Fibroblast of villous mesenchyme (primary cell): Measurements from ENCODE around the gene ANKRD9. TPM values are rescaled to one million over a fixed set of nuclear protein-coding genes. Genes with fewer than 3 reads are reported as not detected.
"Not testable (repeated sequence)": the region's sequence is repeated elsewhere in the genome, so short reads cannot be mapped to it uniquely, and the experiment has no call there.

Experiments used
- DNase-seq: peaks from one replicate; pipeline ENCODE4 v3.0.0-alpha.2; 2010; ENCODE audit warnings: low read depth
- H3K4me3 ChIP-seq: 2 replicates; pipeline ENCODE4 v1.5.1; 2011; ENCODE audit warnings: low read depth, mild to moderate bottlenecking, low read length
- total RNA-seq: library from RNA; depleted of rRNA; stranded (reverse); fragments of >200 nt; gene quantifications from 2 replicates; pipeline ENCODE4 v1.2.3, GENCODE V29; 2012
- TF ChIP-seq, protein P1 (sequence below): IDR thresholded peaks from 2 replicates; pipeline ENCODE4 v1.5.1; 2012; ENCODE audit warnings: low read depth, mild to moderate bottlenecking, low read length; ENCODE audit not compliant: insufficient read depth

ANKRD9 gene
- total RNA-seq, 1 donor = 16.4 TPM

DNA sequence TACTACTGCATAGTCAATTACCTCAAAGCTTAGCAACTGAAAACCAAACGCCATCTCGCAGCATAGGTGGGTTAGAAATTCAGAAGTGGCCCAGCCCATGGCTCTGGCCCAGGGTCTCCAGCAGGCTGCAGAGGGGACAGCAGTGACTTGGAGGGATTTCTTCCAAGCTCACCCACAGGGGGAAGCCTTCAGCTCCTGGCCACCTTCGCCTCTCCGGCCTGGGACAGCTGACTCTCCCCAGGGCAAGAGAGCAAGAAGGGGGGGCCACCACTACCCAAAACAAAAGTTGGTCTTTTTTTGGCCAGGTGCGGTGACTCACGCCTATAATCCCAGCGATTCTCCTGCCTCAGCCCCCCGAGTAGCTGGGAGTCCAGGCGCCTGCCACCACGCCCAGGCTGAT lies 32.2 kb upstream of the ANKRD9 start:
- DNase-seq = no peak
- TF ChIP-seq, protein P1, sequence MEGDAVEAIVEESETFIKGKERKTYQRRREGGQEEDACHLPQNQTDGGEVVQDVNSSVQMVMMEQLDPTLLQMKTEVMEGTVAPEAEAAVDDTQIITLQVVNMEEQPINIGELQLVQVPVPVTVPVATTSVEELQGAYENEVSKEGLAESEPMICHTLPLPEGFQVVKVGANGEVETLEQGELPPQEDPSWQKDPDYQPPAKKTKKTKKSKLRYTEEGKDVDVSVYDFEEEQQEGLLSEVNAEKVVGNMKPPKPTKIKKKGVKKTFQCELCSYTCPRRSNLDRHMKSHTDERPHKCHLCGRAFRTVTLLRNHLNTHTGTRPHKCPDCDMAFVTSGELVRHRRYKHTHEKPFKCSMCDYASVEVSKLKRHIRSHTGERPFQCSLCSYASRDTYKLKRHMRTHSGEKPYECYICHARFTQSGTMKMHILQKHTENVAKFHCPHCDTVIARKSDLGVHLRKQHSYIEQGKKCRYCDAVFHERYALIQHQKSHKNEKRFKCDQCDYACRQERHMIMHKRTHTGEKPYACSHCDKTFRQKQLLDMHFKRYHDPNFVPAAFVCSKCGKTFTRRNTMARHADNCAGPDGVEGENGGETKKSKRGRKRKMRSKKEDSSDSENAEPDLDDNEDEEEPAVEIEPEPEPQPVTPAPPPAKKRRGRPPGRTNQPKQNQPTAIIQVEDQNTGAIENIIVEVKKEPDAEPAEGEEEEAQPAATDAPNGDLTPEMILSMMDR = no peak
- H3K4me3 ChIP-seq = no peak overlapping the region

DNA sequence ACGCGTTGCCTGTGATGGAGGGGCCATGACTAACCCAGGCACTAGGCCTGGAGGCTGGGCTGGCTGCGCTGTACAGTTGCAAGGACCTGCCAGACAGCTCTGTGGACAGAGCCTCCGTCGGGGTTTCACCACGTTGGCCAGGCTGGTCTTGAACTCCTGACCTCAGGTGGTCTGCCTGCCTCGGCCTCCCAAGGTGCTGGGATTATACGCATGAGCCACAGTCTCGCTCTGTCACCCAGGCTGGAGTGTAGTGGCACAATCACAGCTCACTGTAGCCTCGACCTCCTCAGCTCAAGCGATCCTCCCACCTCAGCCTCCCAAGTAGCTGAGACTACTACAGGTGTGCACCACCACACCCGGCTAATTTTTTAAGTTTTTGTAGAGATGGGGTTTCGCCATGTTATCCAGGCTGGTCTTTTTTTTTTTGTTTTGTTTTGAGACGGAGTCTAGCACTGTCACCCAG lies 31.5 kb upstream of the ANKRD9 start:
- not testable (repeated sequence) for H3K4me3 ChIP-seq, DNase-seq

DNA sequence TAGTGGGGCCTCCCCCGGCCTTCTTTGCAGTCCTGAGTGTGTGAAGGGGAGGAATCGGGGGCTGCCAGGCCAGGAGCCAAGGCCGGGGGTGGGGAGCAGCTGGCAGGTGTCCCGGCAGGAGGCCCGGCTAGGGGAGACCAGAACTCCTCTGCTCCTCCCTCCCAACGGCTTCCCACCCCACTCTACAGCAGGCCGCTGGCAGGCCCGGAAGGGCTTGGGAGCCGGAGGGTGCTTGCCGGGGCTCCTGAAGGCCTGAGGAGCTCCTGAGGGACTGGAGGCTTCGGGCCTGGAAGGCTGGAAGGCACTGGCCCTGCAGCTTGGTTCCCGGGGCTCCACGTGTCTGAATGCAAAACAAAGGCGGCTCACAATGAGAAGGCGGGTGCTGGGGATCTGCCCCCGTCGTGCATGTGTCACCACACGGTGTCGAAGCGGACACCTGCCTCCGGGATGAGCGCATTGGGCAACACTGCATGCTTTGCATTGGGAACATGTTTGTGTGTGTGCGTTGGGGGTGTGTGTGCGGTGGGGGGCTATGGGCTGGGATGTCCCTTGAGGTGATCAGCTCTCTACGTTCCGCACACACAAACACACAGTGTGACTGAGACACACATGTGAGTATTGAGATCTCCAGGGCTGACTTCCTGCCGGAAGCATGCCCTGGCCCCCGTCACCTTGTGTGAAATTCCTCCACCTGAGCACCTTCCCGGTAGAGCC lies 30.9 kb upstream of the ANKRD9 start:
- TF ChIP-seq, protein P1 = no peak
- DNase-seq = no peak
- H3K4me3 ChIP-seq = no peak overlapping the region

DNA sequence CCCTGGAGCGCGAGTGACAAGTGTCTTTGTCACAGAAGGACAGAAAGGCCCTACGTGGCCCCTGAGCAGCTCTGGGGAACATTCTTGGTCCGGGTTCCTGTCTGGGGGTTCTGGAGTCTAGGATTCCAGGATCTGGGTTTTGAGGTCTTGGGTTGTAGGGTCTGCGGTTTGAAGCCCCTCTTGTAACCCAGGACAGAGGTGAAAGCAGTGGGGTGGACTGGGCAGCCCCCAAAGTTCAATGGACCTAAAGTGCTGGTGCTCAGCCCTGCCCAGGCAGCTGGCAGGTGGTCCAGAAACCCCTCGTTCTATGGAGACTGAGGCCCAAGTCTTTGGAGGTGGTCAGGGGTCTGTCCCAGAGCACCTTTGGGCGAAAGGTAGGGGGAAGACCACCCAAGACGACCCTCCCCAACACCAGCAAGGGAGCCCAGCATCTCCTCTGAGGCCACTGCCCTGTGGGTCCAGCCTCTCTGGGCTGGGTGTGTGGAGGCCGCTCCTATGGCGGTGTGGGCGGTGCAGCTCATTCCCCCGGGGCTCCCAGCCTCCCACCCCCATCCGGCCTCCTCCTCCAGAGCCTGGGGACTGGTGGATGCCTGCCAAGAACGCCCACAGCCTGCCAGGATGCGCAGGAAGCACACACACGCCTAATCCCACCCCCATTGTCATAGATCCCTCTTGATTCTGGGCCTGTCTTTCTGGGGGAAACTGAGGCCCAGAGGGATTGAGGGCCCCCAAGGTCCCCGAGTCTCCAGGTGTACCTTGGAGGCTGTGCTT lies 30.2 kb upstream of the ANKRD9 start:
- TF ChIP-seq, protein P1 = no peak

DNA sequence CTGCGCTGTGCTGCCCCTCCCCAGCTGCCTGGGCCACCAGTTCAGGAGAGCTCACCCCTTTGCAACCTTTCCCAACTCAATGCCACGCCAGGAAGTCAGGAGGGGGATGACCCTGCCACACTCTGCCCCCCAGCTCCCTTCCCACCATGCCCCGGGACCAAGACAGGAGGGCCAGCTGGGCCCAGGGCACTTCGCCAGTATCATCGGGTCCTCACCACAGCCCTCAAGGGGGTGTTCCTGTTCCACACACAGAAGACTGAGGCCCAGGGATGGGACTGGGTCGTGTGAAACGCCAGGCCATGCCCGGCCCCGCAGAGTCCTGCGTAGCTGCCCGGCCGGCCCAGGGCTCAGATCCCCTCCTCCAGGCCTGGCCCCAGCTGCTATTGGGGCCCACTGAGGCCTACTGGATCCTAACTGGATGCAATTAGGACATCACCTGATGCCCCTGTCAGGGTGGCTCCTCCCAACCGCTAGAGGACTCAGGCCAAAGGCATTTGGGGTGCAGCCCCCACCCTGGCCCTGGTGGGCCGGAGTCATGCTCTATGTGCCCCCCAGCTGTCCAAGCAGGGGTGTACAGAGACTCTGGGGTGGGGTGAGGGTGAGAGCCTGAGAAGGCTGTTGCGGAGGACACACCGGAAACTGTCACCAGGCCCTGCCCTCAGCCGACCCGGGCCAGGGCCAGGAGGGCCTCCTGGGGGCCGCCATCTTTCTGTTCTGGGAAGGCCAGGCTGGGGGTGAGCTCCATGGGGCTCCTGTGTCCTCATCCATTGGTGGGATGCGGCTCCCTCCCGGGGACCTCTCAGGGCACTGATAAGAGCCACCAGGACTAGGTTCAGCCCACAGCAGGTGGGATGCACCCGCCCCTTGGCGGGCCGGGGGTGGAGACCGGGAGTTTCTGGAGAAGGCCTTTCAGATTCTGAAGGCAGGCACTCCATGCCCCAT lies 29.3 kb upstream of the ANKRD9 start:
- TF ChIP-seq, protein P1 = no peak
- H3K4me3 ChIP-seq = no peak overlapping the region
- peak; percentile 32 for DNase-seq

More for the DNA sequence above, 30.2 kb upstream of the ANKRD9 start:
- peak; percentile 69 for DNase-seq
- no peak overlapping the region for H3K4me3 ChIP-seq

DNA sequence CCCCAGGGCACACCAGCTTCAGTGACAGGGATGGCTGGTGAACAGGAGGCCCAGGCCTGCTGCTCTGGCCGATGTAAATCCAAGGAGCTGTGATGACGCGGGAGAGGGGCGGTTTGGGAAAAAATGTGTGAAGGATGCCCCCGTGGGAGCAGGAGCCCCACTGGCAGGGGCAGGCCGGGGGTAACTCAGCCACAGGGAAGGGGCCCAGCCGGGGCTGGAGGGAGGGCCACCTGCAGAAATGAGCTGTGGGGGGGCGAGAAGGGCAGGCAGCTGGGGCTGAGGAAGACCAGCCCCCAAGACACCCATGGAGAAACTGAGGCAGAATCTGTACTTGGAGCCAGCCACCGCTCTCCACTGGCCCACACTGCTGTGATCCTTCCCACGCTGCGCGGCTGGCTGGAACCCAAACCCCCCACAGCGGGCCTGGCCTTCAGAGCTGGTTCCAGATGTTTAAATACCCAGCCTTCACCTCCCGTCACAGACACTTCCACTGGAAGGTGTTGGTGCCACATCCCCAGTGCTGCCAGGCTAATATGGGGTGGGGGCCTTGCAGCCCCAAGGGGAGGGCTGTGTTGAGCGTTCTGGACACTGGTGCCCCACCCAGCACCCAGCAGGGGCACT lies 28.5 kb upstream of the ANKRD9 start:
- no peak for DNase-seq
- TF ChIP-seq, protein P1 = no peak
- H3K4me3 ChIP-seq = no peak overlapping the region
